ENCODE results near the gene HRAS.
"Not testable (repeated sequence)": the region's sequence is repeated elsewhere in the genome, so short reads cannot be mapped to it uniquely, and the experiment has no call there.

HRAS gene

DNA sequence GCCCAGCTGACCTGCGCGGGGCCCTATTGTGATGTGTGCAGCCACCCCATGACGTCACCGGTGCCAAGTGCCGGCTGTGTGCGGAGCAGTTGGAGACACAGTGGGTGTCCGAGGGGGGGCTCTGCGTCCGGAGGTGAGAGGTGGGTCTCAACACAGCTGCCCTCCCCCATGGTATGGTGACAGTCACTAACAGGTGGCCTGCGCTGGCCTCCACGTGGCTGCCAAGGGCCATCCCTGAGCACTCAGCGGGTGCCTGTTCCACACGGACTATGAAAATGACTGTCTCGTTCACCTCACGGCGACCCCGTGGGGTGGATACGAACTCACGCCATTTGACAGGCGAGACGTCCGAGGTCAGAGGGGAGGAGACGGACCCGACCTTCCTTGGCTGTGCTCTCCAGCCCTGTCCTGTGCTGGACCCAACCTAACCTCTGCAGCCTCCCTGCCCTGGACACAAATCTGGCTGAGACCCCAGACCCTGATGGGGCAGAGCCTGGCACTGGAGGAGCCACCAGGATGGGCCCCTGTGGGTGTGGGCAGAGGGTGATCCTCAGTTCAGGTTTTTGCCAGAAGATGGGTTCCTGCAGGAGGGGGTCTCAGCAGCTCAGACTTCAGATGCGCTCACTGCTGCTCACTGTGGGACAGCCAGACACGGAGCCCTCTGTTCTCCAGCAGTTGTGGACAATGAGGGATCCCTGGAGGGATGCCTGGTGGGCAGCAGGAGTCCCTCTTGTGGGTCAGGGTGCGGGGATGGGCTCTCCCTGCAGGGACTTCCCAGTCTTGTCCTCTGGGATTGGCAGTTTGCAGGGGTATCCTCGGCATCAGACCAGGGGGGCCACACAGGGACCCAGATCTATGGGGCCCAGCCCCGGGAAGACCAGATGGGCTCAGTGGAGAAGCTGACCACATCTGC, 6.3 kb downstream of the HRAS start:
- no peak for DNase-seq (ENCODE audit: insufficient read length, low spot score)
- no peak for TF ChIP-seq POLR2A (IDR thresholded peaks at IDR 0.05; ENCODE audit: low read depth, low read length)
- no peak for FAIRE-seq

GRCh38 chr11:528166-528814, 7.1 kb downstream of the HRAS start:
- no peak for TF ChIP-seq POLR2A (IDR thresholded peaks at IDR 0.05; ENCODE audit: low read depth, low read length)
- FAIRE-seq (no peak), DNase-seq (ENCODE audit: insufficient read length, low spot score) (no peak)

DNA sequence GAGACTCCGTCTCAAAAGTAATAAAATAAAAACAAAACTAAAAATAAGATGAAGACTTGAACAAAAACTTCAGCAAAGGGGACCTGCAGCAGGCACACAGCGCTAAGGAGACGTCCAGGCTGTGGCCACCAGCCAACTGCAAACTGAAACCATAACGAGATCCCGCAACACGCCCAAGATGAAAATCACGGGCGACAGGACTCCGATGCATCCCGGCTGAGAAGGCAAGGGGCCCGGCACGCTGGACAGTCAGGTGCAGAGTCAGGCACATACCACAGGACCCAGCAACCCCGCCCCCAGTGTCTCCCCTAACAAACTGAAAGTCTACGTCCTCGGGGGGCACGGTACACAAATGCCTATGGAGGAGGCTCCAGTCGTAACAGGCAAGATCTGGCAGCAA, 9.2 kb downstream of the HRAS start:
- DNase-seq (ENCODE audit: insufficient read length, low spot score): no peak
- no peak for FAIRE-seq
- no peak for TF ChIP-seq POLR2A (IDR thresholded peaks at IDR 0.05; ENCODE audit: low read depth, low read length)

DNA sequence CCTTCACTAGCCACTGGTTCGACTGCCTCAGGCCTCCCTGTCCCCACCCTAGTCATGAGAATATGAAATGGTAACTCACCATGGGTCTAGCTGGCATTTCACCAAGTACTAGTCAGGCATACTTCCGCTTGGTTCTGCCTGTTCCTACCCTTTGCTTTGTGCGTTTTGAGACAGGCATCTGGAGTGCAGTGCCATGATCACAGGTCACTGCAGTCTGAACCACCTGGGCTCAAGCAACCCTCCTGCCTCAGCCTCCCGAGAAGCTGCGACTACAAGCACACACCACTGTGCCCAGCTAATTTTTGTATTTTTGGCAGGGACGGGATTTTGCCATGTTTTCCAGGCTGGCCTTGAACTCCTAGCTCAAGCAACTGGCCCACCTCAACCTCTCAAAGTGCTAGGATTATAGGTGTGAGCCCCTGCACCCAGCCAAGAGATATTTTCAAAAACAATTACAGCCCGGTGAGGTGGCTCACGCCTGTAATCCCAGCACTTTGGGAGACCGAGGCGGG, 14.1 kb downstream of the HRAS start:
- DNase-seq (ENCODE audit: insufficient read length, low spot score) (no peak), FAIRE-seq (no peak)
- TF ChIP-seq POLR2A (IDR thresholded peaks at IDR 0.05; ENCODE audit: low read depth, low read length): no peak

GRCh38 chr11:520428-521176, 14.8 kb downstream of the HRAS start:
- DNase-seq (ENCODE audit: insufficient read length, low spot score): no peak
- no peak for TF ChIP-seq POLR2A (IDR thresholded peaks at IDR 0.05; ENCODE audit: low read depth, low read length)

DNA sequence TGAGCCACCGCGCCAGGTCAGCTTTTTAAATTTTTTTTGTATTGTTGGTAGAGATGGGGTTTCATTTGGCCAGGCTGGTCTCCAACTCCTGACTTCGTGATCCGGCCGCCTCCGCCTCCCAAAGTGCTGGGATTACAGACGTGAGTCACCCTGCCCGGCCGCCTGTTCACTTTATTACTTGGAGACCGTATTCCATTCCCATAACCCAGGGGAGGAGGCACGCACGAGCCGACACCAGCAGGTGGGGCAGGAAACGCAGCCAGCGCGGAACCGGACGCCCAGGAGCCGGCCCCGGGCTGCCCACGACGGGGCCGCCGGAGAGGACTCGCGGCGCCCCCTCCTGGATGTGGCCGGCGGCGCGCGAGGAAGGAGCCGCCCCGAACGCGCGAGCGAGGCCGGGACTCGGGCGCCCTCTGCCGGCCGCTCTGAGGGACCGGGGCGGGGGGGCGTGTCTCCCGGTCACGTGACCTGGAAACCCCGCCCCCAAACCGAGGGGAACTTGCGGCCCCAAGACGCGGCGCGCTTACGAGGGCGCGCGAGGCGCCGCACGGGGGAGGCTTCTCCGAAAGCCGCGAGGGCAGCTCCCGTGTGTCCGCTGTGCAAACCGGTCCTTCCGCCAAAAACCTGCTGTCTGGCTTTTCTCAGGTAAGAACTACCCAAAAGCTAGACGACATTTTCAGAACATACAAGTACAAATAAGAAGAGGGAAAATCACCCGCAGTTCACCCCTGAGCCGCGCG, 16.7 kb downstream of the HRAS start:
- DNase-seq (ENCODE audit: insufficient read length, low spot score): no peak
- no peak for TF ChIP-seq POLR2A (IDR thresholded peaks at IDR 0.05; ENCODE audit: low read depth, low read length)
- FAIRE-seq: no peak

More at GRCh38 chr11:520428-521176, 14.8 kb downstream of the HRAS start:
- FAIRE-seq: no peak

- FAIRE-seq; DNase-seq (ENCODE audit: insufficient read length, low spot score): not testable (repeated sequence)
Measured at GRCh38 chr11:516918-517685, 18.3 kb downstream of the HRAS start.

DNA sequence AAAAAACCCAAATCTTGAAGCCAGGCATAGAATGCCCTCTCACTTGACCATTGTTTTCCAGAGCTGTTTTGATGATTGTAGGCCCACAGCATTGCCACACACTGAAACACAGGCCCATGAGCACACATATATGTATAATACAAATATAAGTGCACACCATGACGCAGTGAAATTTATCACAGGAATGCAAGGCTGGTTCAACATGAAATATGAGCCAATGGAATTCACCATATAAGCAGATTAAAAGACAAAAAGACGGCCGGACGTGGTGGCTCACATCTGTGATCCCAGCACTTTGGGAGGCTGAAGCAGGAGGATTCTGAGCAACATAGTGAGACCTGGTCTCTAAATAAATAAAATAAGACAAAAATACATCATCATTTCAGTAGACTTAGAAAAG, 19.0 kb downstream of the HRAS start:
- FAIRE-seq (no peak), DNase-seq (ENCODE audit: insufficient read length, low spot score) (no peak)
- TF ChIP-seq POLR2A (IDR thresholded peaks at IDR 0.05; ENCODE audit: low read depth, low read length): no peak

- no peak for TF ChIP-seq POLR2A (IDR thresholded peaks at IDR 0.05; ENCODE audit: low read depth, low read length)
- FAIRE-seq: no peak
- no peak for DNase-seq (ENCODE audit: insufficient read length, low spot score)
Measured at GRCh38 chr11:515131-515530, 20.2 kb downstream of the HRAS start.

- no peak for DNase-seq (ENCODE audit: insufficient read length, low spot score)
Measured at GRCh38 chr11:514606-515005, 20.8 kb downstream of the HRAS start.

GRCh38 chr11:512761-513595, 22.4 kb downstream of the HRAS start:
- DNase-seq (ENCODE audit: insufficient read length, low spot score): no peak
- no peak for FAIRE-seq
- TF ChIP-seq POLR2A (IDR thresholded peaks at IDR 0.05; ENCODE audit: low read depth, low read length): no peak

More at GRCh38 chr11:514606-515005, 20.8 kb downstream of the HRAS start:
- FAIRE-seq: no peak
- no peak for TF ChIP-seq POLR2A (IDR thresholded peaks at IDR 0.05; ENCODE audit: low read depth, low read length)

GRCh38 chr11:508956-509355, 26.4 kb downstream of the HRAS start:
- no peak for TF ChIP-seq POLR2A (IDR thresholded peaks at IDR 0.05; ENCODE audit: low read depth, low read length)
- no peak for DNase-seq (ENCODE audit: insufficient read length, low spot score)
- FAIRE-seq: no peak

All from H54 (cell line).